NK-92 treated with Interleukin-12 subunit alpha and Interleukin-12 subunit beta, amount 100 ng/mL, for 24 hours (cell line): Measurements from ENCODE around the gene NPFFR2.
"Not testable (repeated sequence)": the region's sequence is repeated elsewhere in the genome, so short reads cannot be mapped to it uniquely, and the experiment has no call there.

Experiments used
- DNase-seq: peaks from one replicate; lab custom pipeline; 2025; lab: John Stamatoyannopoulos, UW

The NPFFR2 gene

DNA sequence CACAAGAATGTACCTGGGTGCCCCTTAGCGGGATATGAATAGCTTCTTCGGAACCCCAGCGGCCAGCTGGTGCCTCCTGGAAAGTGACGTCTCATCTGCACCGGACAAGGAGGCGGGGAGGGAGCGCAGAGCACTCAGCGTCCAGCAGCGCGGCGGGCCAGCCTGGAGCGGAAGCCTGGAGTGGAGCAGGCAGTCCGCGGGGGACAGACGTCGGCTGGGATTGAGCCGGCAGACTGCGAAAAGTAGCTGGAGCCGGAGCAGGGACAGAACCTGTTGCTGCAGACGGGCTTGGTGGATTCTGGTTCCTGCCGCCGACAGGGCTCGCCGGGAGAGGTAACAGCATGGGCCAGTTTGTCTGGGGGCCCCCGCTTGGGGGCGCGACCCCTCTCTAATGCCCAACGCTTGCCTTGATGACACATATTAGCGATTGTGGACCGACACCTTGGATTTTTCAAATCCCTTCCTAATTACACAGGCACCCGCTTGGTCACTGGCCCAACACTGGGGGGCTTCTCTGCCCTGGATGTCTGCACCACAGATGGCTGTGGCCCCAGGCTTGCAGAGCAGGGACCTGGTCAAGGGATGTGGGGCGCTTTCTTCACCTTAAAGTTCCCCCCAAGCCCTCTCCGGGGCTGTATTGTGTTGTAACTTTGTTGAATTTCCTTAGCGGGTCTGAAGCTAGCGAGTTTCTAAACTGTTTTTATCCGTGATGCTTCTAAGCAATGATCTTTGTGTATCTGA lies at the start of gene NPFFR2:
Gene NPFFR2 (plus strand): TSS at position 133 of the 741 bp plus-strand sequence. CDS start 96,592 bp downstream, outside the sequence.
- DNase-seq = no peak

- no peak for DNase-seq
Observed at GRCh38 chr4:71992571-71993312, 39.1 kb upstream of the NPFFR2 start.

GRCh38 chr4:71994559-71994958 lies 37.2 kb upstream of the NPFFR2 start:
- no peak for DNase-seq

GRCh38 chr4:71995297-71995696 lies 36.5 kb upstream of the NPFFR2 start:
- DNase-seq = no peak

DNA sequence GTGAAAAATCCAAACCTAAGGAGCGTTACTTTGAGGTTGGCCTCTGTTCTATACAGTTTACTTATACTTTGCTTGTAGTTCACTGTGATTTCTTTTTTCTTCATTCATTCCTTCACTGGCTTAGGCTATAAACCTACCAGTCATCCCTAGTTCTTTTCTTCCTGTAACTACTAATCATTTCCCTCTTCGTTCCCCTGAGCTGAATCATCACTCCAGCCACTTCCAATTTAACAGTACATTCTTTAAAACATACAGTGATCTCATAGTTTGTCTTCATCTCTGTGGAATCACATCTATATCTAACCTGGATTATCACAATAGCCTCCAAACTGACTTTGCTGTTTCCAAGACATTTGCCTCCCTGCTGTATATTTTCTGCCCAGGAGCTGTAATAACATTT lies 25.2 kb upstream of the NPFFR2 start:
- no peak for DNase-seq

GRCh38 chr4:72011906-72012305 lies 19.9 kb upstream of the NPFFR2 start:
- DNase-seq = no peak

GRCh38 chr4:72016011-72016410 lies 15.8 kb upstream of the NPFFR2 start:
- no peak for DNase-seq

DNA sequence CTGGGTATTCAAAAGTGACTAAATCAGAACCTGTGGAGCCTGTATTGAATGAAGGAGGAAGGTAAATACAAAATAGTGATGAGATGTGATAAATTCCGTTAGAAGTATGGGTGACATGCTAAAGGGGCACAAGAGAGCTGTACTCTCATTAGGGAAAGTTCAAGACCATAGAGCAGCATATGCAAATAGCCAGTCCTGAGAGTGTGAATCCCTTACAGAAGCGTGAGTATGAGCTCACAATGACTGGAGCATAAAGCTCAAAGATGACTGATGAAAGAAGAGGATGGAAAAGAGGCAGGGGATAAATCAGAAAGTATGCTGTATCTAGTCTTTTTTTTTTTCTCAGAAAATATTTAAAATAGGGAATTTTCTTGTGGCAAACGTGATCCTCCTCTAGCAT lies 12.1 kb upstream of the NPFFR2 start:
- no peak for DNase-seq

GRCh38 chr4:72022553-72022952 lies 9.2 kb upstream of the NPFFR2 start:
- no peak for DNase-seq

GRCh38 chr4:72055566-72055965 lies 23.8 kb downstream of the NPFFR2 start:
- no peak for DNase-seq

DNA sequence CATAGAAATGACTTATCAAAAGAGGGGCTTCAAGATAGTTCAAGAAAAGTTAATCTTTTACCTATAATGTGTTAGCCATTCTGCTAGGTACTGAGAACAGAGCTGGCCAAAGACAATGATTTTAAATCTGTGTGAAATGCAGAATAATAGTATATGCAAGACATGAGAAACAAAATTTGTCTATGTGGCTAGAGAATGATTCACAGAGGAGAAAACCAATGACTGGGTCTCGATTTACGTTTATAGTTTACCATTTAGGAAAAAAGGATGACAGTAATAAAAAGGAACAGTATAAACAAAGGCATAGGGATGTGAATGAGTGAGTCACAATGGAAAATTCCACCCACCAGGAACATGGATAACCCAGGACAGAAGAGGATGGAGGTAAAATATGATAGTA lies 31.9 kb downstream of the NPFFR2 start:
- no peak for DNase-seq

GRCh38 chr4:72067051-72067450 lies 35.3 kb downstream of the NPFFR2 start:
- DNase-seq = no peak

DNA sequence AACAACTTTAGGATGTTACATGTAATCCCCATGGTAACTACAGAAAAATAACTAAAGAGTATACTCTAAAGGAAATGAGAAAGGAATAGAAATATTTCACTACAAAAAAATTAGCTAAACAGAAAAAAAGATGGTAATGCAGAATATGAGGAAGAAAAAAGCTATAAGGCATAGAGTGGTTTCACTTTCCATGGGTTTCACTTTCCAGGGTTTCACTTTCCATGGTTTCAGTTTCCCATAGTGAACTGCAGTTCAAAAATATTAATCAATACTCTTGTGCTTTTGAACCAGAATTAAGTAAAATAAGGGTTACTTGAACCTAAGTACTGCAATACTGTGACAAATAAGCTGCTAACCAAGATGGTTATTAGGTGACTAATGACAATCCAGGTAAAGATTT lies 42.0 kb downstream of the NPFFR2 start:
- DNase-seq = no peak

GRCh38 chr4:72076562-72076961 lies 44.8 kb downstream of the NPFFR2 start:
- DNase-seq = no peak

- no peak for DNase-seq
Observed at GRCh38 chr4:72077346-72077745, 45.5 kb downstream of the NPFFR2 start.

DNA sequence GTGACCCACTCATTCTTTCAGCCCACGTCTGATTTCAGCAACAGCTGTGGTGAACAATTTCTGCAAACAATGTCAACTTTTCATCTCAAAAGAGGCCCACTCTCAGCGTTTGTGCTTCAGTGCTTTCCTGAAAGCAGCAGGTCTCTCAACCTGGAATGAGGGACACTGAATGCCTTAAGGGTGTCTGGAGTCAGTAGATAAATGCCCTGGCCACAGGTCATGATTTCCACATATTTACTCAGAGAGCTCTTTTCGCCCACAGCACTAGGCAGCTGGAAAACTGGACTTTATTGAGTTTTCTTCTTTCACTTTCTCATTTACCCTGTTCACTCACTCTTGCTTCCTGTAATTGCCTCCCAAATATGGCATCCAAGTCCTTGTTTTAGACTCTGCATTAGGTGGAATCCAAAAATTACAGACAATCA lies 52.8 kb downstream of the NPFFR2 start:
- no peak for DNase-seq

DNA sequence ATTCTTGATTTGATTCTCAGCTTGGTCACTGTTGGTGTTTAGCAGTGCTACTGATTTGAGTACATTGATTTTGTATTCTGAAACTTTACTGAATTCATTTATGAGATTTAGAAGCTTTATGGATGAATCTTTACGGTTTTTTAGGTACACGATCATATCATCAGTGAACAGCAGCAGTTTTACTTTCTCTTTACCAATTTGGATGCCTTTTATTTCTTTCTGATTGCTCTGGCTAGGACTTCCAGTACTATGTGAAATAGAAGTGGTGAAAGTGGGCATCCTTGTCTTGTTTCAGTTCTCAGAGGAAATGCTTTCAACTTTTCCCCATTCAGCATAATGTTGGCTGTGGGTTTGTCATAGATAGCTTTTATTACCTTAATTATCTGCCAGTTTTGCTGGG lies 58.8 kb downstream of the NPFFR2 start:
- DNase-seq = not testable (repeated sequence)

DNA sequence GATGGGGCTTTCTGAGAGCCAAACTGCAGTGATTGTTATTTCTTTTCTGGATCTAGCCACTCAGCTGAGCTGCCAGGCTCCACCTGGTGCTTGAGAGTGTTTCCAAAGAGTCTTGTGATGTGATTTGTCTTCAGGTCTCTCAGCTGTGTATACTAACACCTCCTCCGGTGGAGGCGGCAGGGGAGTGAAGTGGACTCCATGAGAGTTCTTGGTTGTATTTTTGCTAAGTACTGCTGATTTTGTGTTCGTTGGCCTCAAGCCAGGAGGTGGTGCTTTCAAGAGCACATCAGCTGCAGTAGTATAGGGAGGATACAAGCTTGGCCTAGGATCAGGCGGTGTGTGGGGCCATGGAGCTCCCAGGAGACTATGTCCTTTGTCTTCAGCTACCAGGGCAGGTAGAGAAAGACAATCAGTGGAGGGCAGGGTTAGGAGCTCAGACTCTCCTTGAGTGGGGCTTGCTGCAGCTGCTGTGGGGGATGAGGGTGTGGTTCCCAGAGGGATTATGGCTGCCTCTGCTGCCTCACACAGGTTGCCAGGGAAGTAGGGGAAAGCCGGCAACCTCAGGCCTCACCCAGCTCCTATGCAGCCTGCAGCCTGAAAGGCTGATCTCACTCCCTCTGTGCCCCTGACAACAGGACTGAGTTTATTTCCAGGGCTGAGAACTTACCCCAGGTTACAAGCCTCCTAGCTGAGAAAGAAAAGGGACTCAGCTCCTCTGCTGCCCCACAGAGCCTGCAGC lies 62.4 kb downstream of the NPFFR2 start:
- DNase-seq = no peak

GRCh38 chr4:72107456-72107855 lies 75.7 kb downstream of the NPFFR2 start:
- no peak for DNase-seq

- no peak for DNase-seq
Observed at GRCh38 chr4:72109364-72109763, 77.6 kb downstream of the NPFFR2 start.

DNA sequence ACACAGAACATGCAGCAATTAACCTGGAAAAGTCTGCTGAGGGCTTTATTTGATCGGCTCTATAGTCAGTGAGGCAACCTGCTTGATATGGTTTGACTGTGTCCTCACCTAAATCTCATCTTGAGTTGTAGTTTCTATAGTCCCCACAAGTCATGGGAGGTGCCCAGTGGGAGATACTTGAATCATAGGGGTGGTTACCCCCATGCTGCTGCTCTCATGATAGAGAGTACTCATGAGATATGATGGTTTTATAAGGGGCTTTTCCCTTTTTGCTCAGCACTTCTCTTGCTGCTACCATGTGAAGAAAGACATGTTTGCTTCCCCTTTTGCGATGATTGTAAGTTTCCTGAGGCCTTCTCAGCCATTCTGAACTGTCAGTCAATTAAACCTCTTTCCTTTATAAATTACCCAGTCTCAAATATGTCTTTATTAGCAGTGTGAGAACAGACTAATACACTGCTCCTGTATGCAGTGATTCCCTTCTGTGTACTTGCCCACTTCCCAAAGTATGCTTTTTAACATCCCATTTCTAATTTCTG lies 78.2 kb downstream of the NPFFR2 start:
- DNase-seq = no peak

GRCh38 chr4:72110886-72111285 lies 79.1 kb downstream of the NPFFR2 start:
- no peak for DNase-seq

DNA sequence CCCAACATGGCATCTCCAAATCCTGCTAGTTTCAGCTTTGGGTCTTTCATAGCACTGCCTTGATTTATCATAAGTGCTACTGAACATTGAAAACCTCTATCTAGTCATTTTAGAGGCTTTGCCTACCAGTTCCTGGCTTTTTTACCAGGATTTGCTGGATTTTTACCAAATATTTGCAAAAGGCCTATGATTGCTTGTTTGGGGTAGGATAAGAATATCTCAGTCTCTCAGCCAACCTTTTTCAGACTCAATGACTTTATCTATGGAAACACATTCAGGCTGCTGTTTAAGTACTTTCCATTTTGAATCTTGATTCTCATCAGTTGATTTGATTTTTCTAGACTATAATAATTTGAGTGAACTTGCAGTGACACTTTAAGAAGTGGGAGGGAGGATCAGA lies 80.1 kb downstream of the NPFFR2 start:
- no peak for DNase-seq
